Endodermal cell (in vitro differentiated cells): ENCODE results near the gene DEFB129. TPM values are rescaled to one million over a fixed set of nuclear protein-coding genes. Genes with fewer than 3 reads are reported as not detected.

Source experiments
- DNase-seq: peaks from one replicate; pipeline ENCODE4 v3.0.0-alpha.2; 2017
- H3K27ac ChIP-seq: 2 replicates; pipeline ENCODE4 v1.5.1; 2013; ENCODE audit warnings: mild to moderate bottlenecking, low read depth, low read length, moderate library complexity
- H3K27me3 ChIP-seq: 2 replicates; pipeline ENCODE4 v1.6.1; 2013; ENCODE audit warnings: mild to moderate bottlenecking, low read length, moderate library complexity; ENCODE audit not compliant: insufficient read depth, control insufficient read depth, poor library complexity, severe bottlenecking
- H3K36me3 ChIP-seq: 2 replicates; pipeline ENCODE4 v1.7.0; 2013; ENCODE audit warnings: mild to moderate bottlenecking, low read length, moderate library complexity; ENCODE audit not compliant: control insufficient read depth, insufficient read depth
- H3K4me1 ChIP-seq: one replicate; pipeline ENCODE4 v1.7.0; 2013; ENCODE audit warnings: low read length; ENCODE audit not compliant: control insufficient read depth, insufficient read depth
- H3K4me3 ChIP-seq: 2 replicates; pipeline ENCODE4 v1.5.1; 2013; ENCODE audit warnings: mild to moderate bottlenecking, low read length, moderate library complexity
- H3K9ac ChIP-seq: 2 replicates; pipeline ENCODE4 v1.6.1; 2013; ENCODE audit warnings: mild to moderate bottlenecking, low read length, moderate library complexity; ENCODE audit not compliant: poor library complexity, severe bottlenecking; ENCODE audit errors: extremely low read depth
- H3K9me3 ChIP-seq: 2 replicates; pipeline ENCODE4 v1.6.1; 2013; ENCODE audit warnings: mild to moderate bottlenecking, low read length, moderate library complexity; ENCODE audit not compliant: control insufficient read depth
- H3K27ac Mint-ChIP-seq: 2 replicates; pipeline ENCODE4 v1.8.0; 2020; ENCODE audit warnings: mixed read lengths
- H3K27me3 Mint-ChIP-seq: 2 replicates; pipeline ENCODE4 v1.8.0; 2021; ENCODE audit warnings: mild to moderate bottlenecking, mixed read lengths; ENCODE audit not compliant: insufficient read depth
- H3K36me3 Mint-ChIP-seq: 2 replicates; pipeline ENCODE4 v1.8.0; 2020; ENCODE audit warnings: low read depth, mixed read lengths
- H3K4me1 Mint-ChIP-seq: 2 replicates; pipeline ENCODE4 v1.8.0; 2020; ENCODE audit warnings: mixed read lengths
- H3K4me3 Mint-ChIP-seq: 2 replicates; pipeline ENCODE4 v1.8.0; 2020; ENCODE audit warnings: mild to moderate bottlenecking, moderate library complexity, mixed read lengths
- H3K9me3 Mint-ChIP-seq: 2 replicates; pipeline ENCODE4 v1.8.0; 2020; ENCODE audit warnings: mild to moderate bottlenecking, mixed read lengths
- WGBS, 2 experiments: methylation state at CpG; one replicate each; pipeline versions ENCODE4 v1.1.5 to v1.1.7; 2013; ENCODE audit warnings: missing lambda C conversion rate in 2 of 2, mixed read lengths in 1 of 2; ENCODE audit not compliant: insufficient coverage in 1 of 2, insufficient read length in 1 of 2; 5-methylcytosine and 5-hydroxymethylcytosine counted together
- total RNA-seq, 2 donors: library from RNA; stranded (reverse); fragmentation: NEBNext Ultra II Directional in 1 of 2; extraction: Animal tissue kit (Norgen Biotek cat#: 25700) in 1 of 2; gene quantifications; 2 replicates in 1 of 2; 3 replicates in 1 of 2; pipeline ENCODE4 v1.2.1, GENCODE V29; 2021
- TF ChIP-seq, protein P1 (sequence below): fragments of 200-600 bp; sonication (generic); conservative IDR thresholded peaks from 2 replicates; pipeline ENCODE4 v1.5.0; 2021; ENCODE audit warnings: antibody characterized with exemption, mild to moderate bottlenecking

Gene DEFB129
- total RNA-seq, 2 donors from 2014 or later = not detected

DNA sequence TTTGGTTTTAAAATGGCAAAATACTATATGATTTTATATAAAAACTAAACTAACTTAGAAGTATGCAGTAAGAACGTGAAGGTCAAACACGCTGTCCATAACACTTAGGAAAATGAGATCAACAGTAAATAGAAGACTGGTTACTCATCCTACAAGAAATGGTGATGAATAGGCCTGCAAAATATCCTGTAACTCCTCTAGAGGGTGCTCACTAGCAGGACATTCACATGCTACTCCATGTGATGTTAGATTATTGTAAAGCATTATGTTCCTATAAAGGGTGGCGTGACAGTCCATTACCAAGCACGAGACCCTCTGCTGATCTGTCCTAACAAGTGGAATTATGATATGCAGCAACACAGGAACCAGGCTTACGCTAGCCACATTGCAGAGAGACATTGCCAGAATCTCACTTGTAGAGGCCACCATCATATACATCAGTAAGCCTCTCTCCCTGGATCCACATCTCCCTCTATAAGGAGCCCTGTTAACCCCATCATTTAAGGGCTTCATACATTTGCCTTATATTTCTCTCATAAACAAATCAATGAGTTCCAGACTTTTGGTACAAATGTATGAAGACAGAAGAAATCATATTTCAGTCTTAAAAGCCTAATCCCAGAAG is 18.0 kb upstream of the DEFB129 start:
- no peak for DNase-seq
- H3K4me1 ChIP-seq = peaks cover 6% of the 10 kb centered on the region
- Mint-ChIP-seq H3K4me3 (no peak overlapping the region), H3K9me3 (no peaks in the 10 kb centered on the region), H3K36me3 (no peaks in the 10 kb centered on the region), H3K27ac (no peak overlapping the region), H3K4me1 (peaks cover 15% of the 10 kb centered on the region), H3K27me3 (peaks cover 43% of the 10 kb centered on the region)
- no peak overlapping the region for H3K9ac ChIP-seq
- H3K27ac ChIP-seq = no peak overlapping the region
- peaks cover 78% of the 10 kb centered on the region for H3K27me3 ChIP-seq
- H3K4me3 ChIP-seq = no peak overlapping the region
- TF ChIP-seq, protein P1, sequence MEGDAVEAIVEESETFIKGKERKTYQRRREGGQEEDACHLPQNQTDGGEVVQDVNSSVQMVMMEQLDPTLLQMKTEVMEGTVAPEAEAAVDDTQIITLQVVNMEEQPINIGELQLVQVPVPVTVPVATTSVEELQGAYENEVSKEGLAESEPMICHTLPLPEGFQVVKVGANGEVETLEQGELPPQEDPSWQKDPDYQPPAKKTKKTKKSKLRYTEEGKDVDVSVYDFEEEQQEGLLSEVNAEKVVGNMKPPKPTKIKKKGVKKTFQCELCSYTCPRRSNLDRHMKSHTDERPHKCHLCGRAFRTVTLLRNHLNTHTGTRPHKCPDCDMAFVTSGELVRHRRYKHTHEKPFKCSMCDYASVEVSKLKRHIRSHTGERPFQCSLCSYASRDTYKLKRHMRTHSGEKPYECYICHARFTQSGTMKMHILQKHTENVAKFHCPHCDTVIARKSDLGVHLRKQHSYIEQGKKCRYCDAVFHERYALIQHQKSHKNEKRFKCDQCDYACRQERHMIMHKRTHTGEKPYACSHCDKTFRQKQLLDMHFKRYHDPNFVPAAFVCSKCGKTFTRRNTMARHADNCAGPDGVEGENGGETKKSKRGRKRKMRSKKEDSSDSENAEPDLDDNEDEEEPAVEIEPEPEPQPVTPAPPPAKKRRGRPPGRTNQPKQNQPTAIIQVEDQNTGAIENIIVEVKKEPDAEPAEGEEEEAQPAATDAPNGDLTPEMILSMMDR = peak; percentile 78
- WGBS, 2 experiments = 35 to 67% methylated on average over 1 to 5 of the region's 5 CpGs
- no peaks in the 10 kb centered on the region for H3K36me3 ChIP-seq
- no peaks in the 10 kb centered on the region for H3K9me3 ChIP-seq

DNA sequence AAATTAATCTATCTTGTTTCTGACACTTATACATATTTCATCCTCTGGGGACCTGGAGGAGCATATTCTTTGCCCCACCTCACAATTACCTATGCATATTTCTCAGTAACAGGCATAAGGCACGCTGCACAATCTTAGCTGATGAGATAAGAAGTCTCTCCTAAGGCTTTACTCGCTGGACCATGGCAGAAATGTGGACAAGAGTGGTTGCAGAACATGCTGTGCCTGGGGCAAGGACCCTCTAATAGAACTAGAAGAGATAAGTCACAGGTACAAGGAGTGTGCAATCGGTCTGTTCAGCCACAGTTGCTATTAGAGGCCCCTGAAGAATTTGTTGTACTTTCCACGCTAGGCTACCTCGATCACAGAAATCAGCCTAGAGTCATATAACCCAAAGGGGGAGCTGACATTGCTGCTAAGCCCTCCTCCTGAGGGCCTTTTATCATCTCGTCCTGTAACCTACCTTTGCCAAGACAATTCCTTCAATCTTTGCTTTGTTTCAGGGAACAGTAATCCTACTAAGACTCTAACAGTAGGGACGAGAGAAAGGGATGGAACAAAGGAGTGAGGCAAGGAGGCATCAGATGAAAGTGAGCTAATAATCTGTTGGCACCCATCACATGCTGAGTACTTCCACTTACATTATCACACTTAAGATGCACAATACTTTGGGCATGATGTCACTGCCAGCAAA is 16.1 kb upstream of the DEFB129 start:
- Histone ChIP-seq H3K27ac (no peak overlapping the region), H3K36me3 (no peaks in the 10 kb centered on the region), H3K27me3 (peaks cover 72% of the 10 kb centered on the region), H3K9me3 (no peaks in the 10 kb centered on the region), H3K4me3 (no peak overlapping the region), H3K9ac (no peak overlapping the region), H3K4me1 (peaks cover 6% of the 10 kb centered on the region)
- Mint-ChIP-seq H3K36me3 (no peaks in the 10 kb centered on the region), H3K27ac (no peak overlapping the region), H3K27me3 (peaks cover 41% of the 10 kb centered on the region), H3K9me3 (no peaks in the 10 kb centered on the region), H3K4me3 (no peak overlapping the region), H3K4me1 (peaks cover 15% of the 10 kb centered on the region)
- TF ChIP-seq, protein P1 = no peak
- 51 to 54% methylated on average over 3 to 7 of the region's 7 CpGs for WGBS, 2 experiments
- no peak for DNase-seq

DNA sequence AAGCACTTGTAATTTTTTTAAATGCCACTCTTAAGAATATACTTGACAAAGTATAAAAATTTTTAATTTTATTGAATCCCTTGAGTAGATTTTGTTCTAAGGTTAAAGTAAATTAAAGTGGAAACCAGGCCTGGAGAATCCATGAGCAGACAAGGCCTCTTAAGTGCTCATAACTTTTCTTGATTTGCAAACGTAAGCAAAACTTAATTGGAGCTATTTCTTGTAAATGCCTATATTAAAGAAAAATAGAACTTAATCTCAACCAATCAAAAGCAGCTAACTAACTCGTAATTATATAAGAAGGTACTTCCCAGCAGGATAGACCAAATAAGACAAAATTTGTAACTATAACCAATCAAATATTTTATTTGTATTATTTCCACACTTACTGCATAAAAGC is 12.7 kb upstream of the DEFB129 start:
- no peaks in the 10 kb centered on the region for H3K9me3 Mint-ChIP-seq
- no peak overlapping the region for H3K4me3 Mint-ChIP-seq
- peaks cover 6% of the 10 kb centered on the region for H3K4me1 ChIP-seq
- DNase-seq = no peak
- TF ChIP-seq, protein P1 = no peak
- peaks cover 47% of the 10 kb centered on the region for H3K27me3 Mint-ChIP-seq
- H3K9me3 ChIP-seq = no peaks in the 10 kb centered on the region
- WGBS, 2 experiments = 88 to 89% methylated on average over 1 to 2 of the region's 2 CpGs
- no peak overlapping the region for H3K27ac ChIP-seq
- no peaks in the 10 kb centered on the region for H3K36me3 Mint-ChIP-seq
- H3K27ac Mint-ChIP-seq = no peak overlapping the region
- no peaks in the 10 kb centered on the region for H3K36me3 ChIP-seq
- peaks cover 15% of the 10 kb centered on the region for H3K4me1 Mint-ChIP-seq
- H3K4me3 ChIP-seq = no peak overlapping the region
- H3K27me3 ChIP-seq = peaks cover 66% of the 10 kb centered on the region
- H3K9ac ChIP-seq = no peak overlapping the region
